Upper lobe of left lung (tissue), 6 donors: ENCODE results near the gene P4HTM. TPM values are rescaled to one million over a fixed set of nuclear protein-coding genes. Genes with fewer than 3 reads are reported as not detected.
"Not testable (repeated sequence)": the region's sequence is repeated elsewhere in the genome, so short reads cannot be mapped to it uniquely, and the experiment has no call there.

Source experiments
- ATAC-seq, 2 donors: fragments of 200-7000 bp; cut with Tn5 transposase; one replicate each; pipeline ENCODE4 v1.9.1; 2022; ENCODE audit warnings: mild to moderate bottlenecking in 2 of 2, moderate library complexity in 2 of 2; ENCODE audit not compliant: low FRiP score in 2 of 2
- DNase-seq, 2 donors: peaks; one replicate each; pipeline ENCODE4 v3.0.0-alpha.2; 2019 to 2020
- H3K27ac ChIP-seq, 4 donors: fragments of 200-600 bp; sonication (generic); one replicate each; pipeline ENCODE4 v1.5.1; 2016 to 2019
- H3K27me3 ChIP-seq, 4 donors: fragments of 200-600 bp; sonication (generic); one replicate each; pipeline ENCODE4 v1.5.1; 2017 to 2019
- H3K36me3 ChIP-seq, 4 donors: fragments of 200-600 bp; sonication (generic); one replicate each; pipeline ENCODE4 v1.5.1; 2016 to 2019
- H3K4me1 ChIP-seq, 4 donors: fragments of 200-600 bp; sonication (generic); one replicate each; pipeline ENCODE4 v1.5.1; 2018 to 2019
- H3K4me3 ChIP-seq, 4 donors: fragments of 200-600 bp; sonication (generic); one replicate each; pipeline ENCODE4 v1.5.1; 2017 to 2019; ENCODE audit warnings: mild to moderate bottlenecking in 2 of 4, moderate library complexity in 1 of 4
- H3K9me3 ChIP-seq, 4 donors: fragments of 200-600 bp; sonication (generic); one replicate each; pipeline ENCODE4 v1.5.1; 2018 to 2019
- EP300 ChIP-seq, 4 donors: sonication (generic); formaldehyde crosslinking; IDR thresholded peaks; one replicate each; pipeline ENCODE4 v1.5.1; 2017; ENCODE audit warnings: antibody characterized with exemption in 4 of 4, control low read depth in 2 of 4
- POLR2A ChIP-seq, 4 donors: fragments of 450-650 bp; IDR thresholded peaks; one replicate each; pipeline ENCODE4 v1.5.1; 2016 to 2017; ENCODE audit warnings: antibody characterized with exemption in 4 of 4, mild to moderate bottlenecking in 2 of 4
- POLR2AphosphoS5 ChIP-seq, 2 donors: sonication (generic); formaldehyde crosslinking; IDR thresholded peaks; one replicate each; pipeline ENCODE4 v1.5.1; 2017; ENCODE audit warnings: antibody characterized with exemption in 2 of 2
- WGBS, 2 donors: methylation state at CpG; one replicate each; pipeline ENCODE4 v1.1.5; 2017 to 2018; 5-methylcytosine and 5-hydroxymethylcytosine counted together
- total RNA-seq, 6 donors: library from RNA; depleted of rRNA in 4 of 6; stranded (reverse); fragments of >200 nt in 4 of 6; gene quantifications; one replicate each; pipeline versions ENCODE4 v1.1.0 to v1.2.1, GENCODE V29; 2016 to 2021
- TF ChIP-seq, protein P1 (sequence below), 6 experiments: fragments of 450-650 bp in 4 of 6; fragments of 200-600 bp in 2 of 6; sonication (generic) in 2 of 6; IDR thresholded peaks; one replicate each; pipeline ENCODE4 v1.5.1; 2016 to 2019; ENCODE audit warnings: antibody characterized with exemption in 6 of 6
- donor health status: DM: no; HTN: no; CAD: no; lungs with moderate emphysema.
- donor health status: DM: no; HTN: yes; CAD: no; lungs with severe emphysema.

Gene P4HTM
- total RNA-seq, 6 donors from 2014 or later: 44.2 to 184 (median 69.9) TPM

- Histone ChIP-seq H3K27me3 (no peaks in the 10 kb centered on the region), H3K36me3 (peaks cover 0 to 12% (median 8%) of the 10 kb centered on the region in 4 donors), H3K4me1 (peaks cover 17 to 32% (median 18%) of the 10 kb centered on the region in 4 donors), H3K27ac (peak within 1 kb of the TSS; percentile 94 to 98 (median 97)), H3K4me3 (peak within 1 kb of the TSS; percentile 72 to 98 (median 89)), H3K9me3 (no peaks in the 10 kb centered on the region)
- ATAC-seq (peak; percentile 94 to 96), DNase-seq (peak; percentile 98 to 99)
- WGBS, 2 donors: 0 to 2% methylated on average over 13 to 62 of the region's 65 CpGs
- TF ChIP-seq, protein P1, sequence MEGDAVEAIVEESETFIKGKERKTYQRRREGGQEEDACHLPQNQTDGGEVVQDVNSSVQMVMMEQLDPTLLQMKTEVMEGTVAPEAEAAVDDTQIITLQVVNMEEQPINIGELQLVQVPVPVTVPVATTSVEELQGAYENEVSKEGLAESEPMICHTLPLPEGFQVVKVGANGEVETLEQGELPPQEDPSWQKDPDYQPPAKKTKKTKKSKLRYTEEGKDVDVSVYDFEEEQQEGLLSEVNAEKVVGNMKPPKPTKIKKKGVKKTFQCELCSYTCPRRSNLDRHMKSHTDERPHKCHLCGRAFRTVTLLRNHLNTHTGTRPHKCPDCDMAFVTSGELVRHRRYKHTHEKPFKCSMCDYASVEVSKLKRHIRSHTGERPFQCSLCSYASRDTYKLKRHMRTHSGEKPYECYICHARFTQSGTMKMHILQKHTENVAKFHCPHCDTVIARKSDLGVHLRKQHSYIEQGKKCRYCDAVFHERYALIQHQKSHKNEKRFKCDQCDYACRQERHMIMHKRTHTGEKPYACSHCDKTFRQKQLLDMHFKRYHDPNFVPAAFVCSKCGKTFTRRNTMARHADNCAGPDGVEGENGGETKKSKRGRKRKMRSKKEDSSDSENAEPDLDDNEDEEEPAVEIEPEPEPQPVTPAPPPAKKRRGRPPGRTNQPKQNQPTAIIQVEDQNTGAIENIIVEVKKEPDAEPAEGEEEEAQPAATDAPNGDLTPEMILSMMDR (IDR thresholded peaks at IDR 0.05): peak in 5 of 6 experiments; percentile 40 to 76 (median 61)
- TF ChIP-seq POLR2AphosphoS5 (IDR thresholded peaks at IDR 0.05) (peak; percentile 42 to 73), POLR2A (IDR thresholded peaks at IDR 0.05) (peak in 3 of 4 donors; percentile 46 to 82 (median 49)), EP300 (IDR thresholded peaks at IDR 0.05) (no peak)
These were observed 17.2 kb downstream of the P4HTM start, which contains the start of gene WDR6 for GRCh38 chr3:49007068-49007770. Gene WDR6 (plus strand): TSS chr3:49007391. CDS start chr3:49007432, 41 bp downstream.

DNA sequence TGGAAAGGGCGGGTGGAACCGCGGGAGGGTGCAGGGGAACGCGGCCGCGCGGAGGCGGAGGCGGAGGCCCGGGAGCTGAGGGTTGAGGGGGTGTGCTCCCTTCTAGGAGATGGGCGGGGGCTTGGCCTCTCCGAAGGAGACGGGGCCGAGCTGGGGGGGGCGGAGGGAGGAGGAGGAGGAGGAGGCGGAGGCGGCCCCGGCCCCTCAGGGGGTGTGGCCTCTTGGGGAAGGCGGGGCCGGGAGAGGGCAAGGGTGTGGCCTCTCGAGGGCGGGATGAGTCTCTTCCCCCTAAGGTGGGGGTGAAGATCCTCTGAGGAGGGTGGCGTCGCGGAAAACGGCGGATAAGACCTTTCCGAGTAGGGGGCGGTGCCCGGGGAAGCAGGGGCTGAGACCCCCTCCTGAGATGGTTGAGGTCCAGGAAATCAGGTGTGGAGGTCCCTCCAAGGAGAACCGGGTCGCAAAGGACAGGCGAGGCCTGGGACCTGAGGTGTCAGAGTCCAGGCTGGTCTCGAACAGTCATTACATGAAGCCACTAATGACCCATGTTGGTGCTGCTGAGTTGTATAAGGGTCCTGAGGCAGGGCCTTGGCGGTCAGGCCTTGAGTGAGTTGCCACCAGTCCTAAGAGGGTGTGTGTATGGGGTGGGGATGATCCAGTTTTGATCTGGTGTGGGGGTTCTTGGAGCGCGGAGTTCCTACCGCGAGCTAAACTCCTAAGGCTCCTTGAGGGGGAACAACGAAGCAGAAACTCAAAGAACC lies 17.9 kb downstream of the P4HTM start:
- Histone ChIP-seq H3K36me3 (peaks cover 0 to 19% (median 15%) of the 10 kb centered on the region in 4 donors), H3K27ac (peak overlapping the region; percentile 94 to 98 (median 97)), H3K27me3 (no peaks in the 10 kb centered on the region), H3K9me3 (no peaks in the 10 kb centered on the region), H3K4me3 (peak overlapping the region; percentile 72 to 98 (median 89)), H3K4me1 (peaks cover 17 to 32% (median 18%) of the 10 kb centered on the region in 4 donors)
- WGBS, 2 donors: 25 to 42% methylated on average over 16 to 25 of the region's 41 CpGs
- DNase-seq: peak; percentile 96
- peak; percentile 92 for ATAC-seq
- TF ChIP-seq EP300 (IDR thresholded peaks at IDR 0.05): no peak
- TF ChIP-seq, protein P1 (IDR thresholded peaks at IDR 0.05): peak in 1 of 6 experiments; percentile 3
- TF ChIP-seq POLR2A (IDR thresholded peaks at IDR 0.05): no peak
- TF ChIP-seq POLR2AphosphoS5 (IDR thresholded peaks at IDR 0.05): no peak

GRCh38 chr3:49008627-49009026 lies 18.6 kb downstream of the P4HTM start:
- Histone ChIP-seq H3K4me1 (peaks cover 17 to 32% (median 18%) of the 10 kb centered on the region in 4 donors), H3K4me3 (peak overlapping the region in 2 of 4 donors; percentile 72 to 98), H3K36me3 (peaks cover 0 to 26% (median 21%) of the 10 kb centered on the region in 4 donors), H3K27ac (peak overlapping the region; percentile 94 to 98 (median 97))
- not testable (repeated sequence) for H3K9me3 ChIP-seq, DNase-seq, H3K27me3 ChIP-seq, ATAC-seq
- 82 to 84% methylated on average over 5 of the region's 5 CpGs for WGBS, 2 donors

GRCh38 chr3:49009396-49009795 lies 19.4 kb downstream of the P4HTM start:
- WGBS, 2 donors: 87 to 88% methylated on average over 3 of the region's 3 CpGs
- TF ChIP-seq POLR2A (IDR thresholded peaks at IDR 0.05) (no peak), POLR2AphosphoS5 (IDR thresholded peaks at IDR 0.05) (no peak), EP300 (IDR thresholded peaks at IDR 0.05) (no peak)
- TF ChIP-seq, protein P1 (IDR thresholded peaks at IDR 0.05): no peak
- Histone ChIP-seq H3K36me3 (peaks cover 0 to 34% (median 27%) of the 10 kb centered on the region in 4 donors), H3K27ac (no peak overlapping the region), H3K27me3 (no peaks in the 10 kb centered on the region), H3K9me3 (no peaks in the 10 kb centered on the region), H3K4me3 (no peak overlapping the region), H3K4me1 (peaks cover 17 to 32% (median 18%) of the 10 kb centered on the region in 4 donors)
- no peak for ATAC-seq
- DNase-seq: no peak

- WGBS, 2 donors: 82% methylated on average over 13 of the region's 17 CpGs; no CpG with 5 or more reads in 1 of the 2 donors
- Histone ChIP-seq H3K9me3 (no peaks in the 10 kb centered on the region), H3K4me3 (no peak overlapping the region), H3K27me3 (no peaks in the 10 kb centered on the region), H3K27ac (no peak overlapping the region), H3K4me1 (peaks cover 14 to 30% (median 15%) of the 10 kb centered on the region in 4 donors), H3K36me3 (peaks cover 11 to 54% (median 45%) of the 10 kb centered on the region in 4 donors)
- DNase-seq (no peak), ATAC-seq (no peak)
- TF ChIP-seq POLR2A (IDR thresholded peaks at IDR 0.05): no peak
- TF ChIP-seq, protein P1 (IDR thresholded peaks at IDR 0.05): no peak
- TF ChIP-seq POLR2AphosphoS5 (IDR thresholded peaks at IDR 0.05): no peak
- no peak for TF ChIP-seq EP300 (IDR thresholded peaks at IDR 0.05)
These were observed 22.5 kb downstream of the P4HTM start for GRCh38 chr3:49012441-49013017.
